Activated T-cell treated with anti-CD3 and anti-CD28 coated beads for 1 hour (primary cell): ENCODE results near the gene RAB2B.
"Not testable (repeated sequence)": the region's sequence is repeated elsewhere in the genome, so short reads cannot be mapped to it uniquely, and the experiment has no call there.

Experiments used
- DNase-seq: peaks from one replicate; pipeline ENCODE4 v3.0.0-alpha.2; 2020; ENCODE audit warnings: low read depth

Gene RAB2B

GRCh38 chr14:21486640-21487087 lies 9.9 kb upstream of the RAB2B start:
- DNase-seq = no peak

- peak; percentile 82 for DNase-seq
Observed at GRCh38 chr14:21476523-21476924, 235 bp downstream of the RAB2B start.

GRCh38 chr14:21475767-21476522 lies 814 bp downstream of the RAB2B start:
- DNase-seq = no peak

- DNase-seq = no peak
Observed at GRCh38 chr14:21467616-21468015, 9.1 kb downstream of the RAB2B start.

GRCh38 chr14:21455912-21456667 lies 20.7 kb downstream of the RAB2B start, which contains the start of gene CHD8:
TSS of gene CHD8 (minus strand) at chr14:21456123. CDS start at chr14:21431643, 24,480 bp downstream.
- DNase-seq = peak; percentile 97

GRCh38 chr14:21455592-21455911 lies 21.2 kb downstream of the RAB2B start:
- DNase-seq = no peak

GRCh38 chr14:21454843-21455544 lies 21.8 kb downstream of the RAB2B start:
- no peak for DNase-seq

GRCh38 chr14:21449899-21450216 lies 26.9 kb downstream of the RAB2B start:
- no peak for DNase-seq

- DNase-seq = not testable (repeated sequence)
Observed at GRCh38 chr14:21442657-21443056, 34.1 kb downstream of the RAB2B start.

GRCh38 chr14:21440859-21441258 lies 35.9 kb downstream of the RAB2B start:
- no peak for DNase-seq

- peak; percentile 100 for DNase-seq
Observed at GRCh38 chr14:21437063-21437901, 39.5 kb downstream of the RAB2B start.

- no peak for DNase-seq
Observed at GRCh38 chr14:21436567-21437062, 40.1 kb downstream of the RAB2B start.

GRCh38 chr14:21431126-21431525 lies 45.6 kb downstream of the RAB2B start:
- DNase-seq = no peak

GRCh38 chr14:21428930-21429329 lies 47.8 kb downstream of the RAB2B start:
- DNase-seq = no peak

- DNase-seq = no peak
Observed at GRCh38 chr14:21426692-21427091, 50.1 kb downstream of the RAB2B start.

- DNase-seq = no peak
Observed at GRCh38 chr14:21419528-21419927, 57.2 kb downstream of the RAB2B start.

GRCh38 chr14:21415329-21415728 lies 61.4 kb downstream of the RAB2B start:
- DNase-seq = no peak

- DNase-seq = no peak
Observed at GRCh38 chr14:21414137-21414631, 62.6 kb downstream of the RAB2B start.
